Measurements from ENCODE around the gene KRTAP5-7.
"Not testable (repeated sequence)": the region's sequence is repeated elsewhere in the genome, so short reads cannot be mapped to it uniquely, and the experiment has no call there.

Gene KRTAP5-7

GRCh38 chr11:71526796-71527575 lies at the start of gene KRTAP5-7:
Gene KRTAP5-7 (plus strand): TSS chr11:71527267. CDS start chr11:71527301, 34 bp downstream.
- DNase-seq = not testable (repeated sequence)

GRCh38 chr11:71477641-71478527 lies 49.2 kb upstream of the KRTAP5-7 start:
- DNase-seq = no peak

GRCh38 chr11:71478528-71478840 lies 48.6 kb upstream of the KRTAP5-7 start:
- DNase-seq = no peak

- no peak for DNase-seq
Observed at GRCh38 chr11:71481101-71481960, 45.7 kb upstream of the KRTAP5-7 start.

- DNase-seq = no peak
Observed at GRCh38 chr11:71482216-71482615, 44.9 kb upstream of the KRTAP5-7 start.

- no peak for DNase-seq
Observed at GRCh38 chr11:71482746-71483364, 44.2 kb upstream of the KRTAP5-7 start.

GRCh38 chr11:71483692-71484091 lies 43.4 kb upstream of the KRTAP5-7 start:
- no peak for DNase-seq

GRCh38 chr11:71484248-71485062 lies 42.6 kb upstream of the KRTAP5-7 start:
- DNase-seq = no peak

- DNase-seq = no peak
Observed at GRCh38 chr11:71485063-71485399, 42.0 kb upstream of the KRTAP5-7 start.

- DNase-seq = no peak
Observed at GRCh38 chr11:71485466-71485865, 41.6 kb upstream of the KRTAP5-7 start.

GRCh38 chr11:71486320-71486719 lies 40.7 kb upstream of the KRTAP5-7 start:
- DNase-seq = no peak

- no peak for DNase-seq
Observed at GRCh38 chr11:71488681-71489270, 38.3 kb upstream of the KRTAP5-7 start.

- no peak for DNase-seq
Observed at GRCh38 chr11:71489311-71490043, 37.6 kb upstream of the KRTAP5-7 start.

GRCh38 chr11:71490044-71490730 lies 36.9 kb upstream of the KRTAP5-7 start:
- DNase-seq = no peak

GRCh38 chr11:71490731-71491390 lies 36.2 kb upstream of the KRTAP5-7 start:
- no peak for DNase-seq

GRCh38 chr11:71491531-71491930 lies 35.5 kb upstream of the KRTAP5-7 start:
- DNase-seq = no peak

GRCh38 chr11:71491940-71492339 lies 35.1 kb upstream of the KRTAP5-7 start:
- DNase-seq = no peak

- no peak for DNase-seq
Observed at GRCh38 chr11:71495286-71496230, 31.5 kb upstream of the KRTAP5-7 start.

All from midbrain (tissue), 1 donor.